Keratinocyte (primary cell): Measurements from ENCODE around the gene TRAPPC6A. TPM values are rescaled to one million over a fixed set of nuclear protein-coding genes. Genes with fewer than 3 reads are reported as not detected.

Source experiments
- DNase-seq: peaks from one replicate; pipeline ENCODE4 v3.0.0-alpha.2; 2011; ENCODE audit warnings: low read depth, missing footprints, low spot score
- FAIRE-seq: peaks from 2 replicates; lab custom pipeline; 2011; peaks lifted over from hg19 to GRCh38; lab: Jason Lieb, UNC
- H2AFZ ChIP-seq: 2 replicates; pipeline ENCODE4 v1.6.0; 2012; ENCODE audit warnings: low read length, control low read depth, inconsistent platforms; ENCODE audit not compliant: control insufficient read depth
- H3K27ac ChIP-seq: 2 replicates; pipeline ENCODE4 v1.5.1; 2011; ENCODE audit warnings: low read length; ENCODE audit not compliant: control insufficient read depth, insufficient read depth
- H3K27me3 ChIP-seq: 3 replicates; pipeline ENCODE4 v1.6.0; 2011; ENCODE audit warnings: low read length; ENCODE audit not compliant: control insufficient read depth, insufficient read depth; ENCODE audit errors: extremely low read depth
- H3K36me3 ChIP-seq, 2 experiments: 2 replicates in 1 of 2; 3 replicates in 1 of 2; pipeline ENCODE4 v1.5.1; 2011; ENCODE audit warnings: low read length in 2 of 2, mild to moderate bottlenecking in 1 of 2; ENCODE audit not compliant: control insufficient read depth in 2 of 2, insufficient read depth in 2 of 2; ENCODE audit errors: extremely low read depth in 1 of 2
- H3K4me1 ChIP-seq: 3 replicates; pipeline ENCODE4 v1.5.1; 2011; ENCODE audit warnings: low read length; ENCODE audit not compliant: control insufficient read depth, insufficient read depth; ENCODE audit errors: extremely low read depth
- H3K4me2 ChIP-seq: 3 replicates; pipeline ENCODE4 v1.6.0; 2011; ENCODE audit warnings: low read depth, low read length; ENCODE audit not compliant: control insufficient read depth, insufficient read depth; ENCODE audit errors: extremely low read depth
- H3K4me3 ChIP-seq, 3 experiments: fragments of 200-600 bp in 1 of 3; sonication (generic) in 1 of 3; 2 replicates in 2 of 3; 3 replicates in 1 of 3; pipeline ENCODE4 v1.5.1; 2011 to 2016; ENCODE audit warnings: low read length in 3 of 3, mild to moderate bottlenecking in 3 of 3, control low read depth in 2 of 3, inconsistent platforms in 1 of 3, low read depth in 1 of 3, mixed read lengths in 1 of 3, mixed run types in 1 of 3, moderate library complexity in 1 of 3; ENCODE audit not compliant: control insufficient read depth in 2 of 3, insufficient read depth in 2 of 3; ENCODE audit errors: extremely low read depth in 1 of 3
- H3K79me2 ChIP-seq: 2 replicates; pipeline ENCODE4 v1.6.0; 2012; ENCODE audit warnings: low read length; ENCODE audit not compliant: control insufficient read depth, insufficient read depth
- H3K9ac ChIP-seq: 3 replicates; pipeline ENCODE4 v1.6.0; 2011; ENCODE audit warnings: low read length; ENCODE audit not compliant: control insufficient read depth, insufficient read depth; ENCODE audit errors: extremely low read depth
- H3K9me1 ChIP-seq: 3 replicates; pipeline ENCODE4 v1.6.0; 2011; ENCODE audit warnings: low read length; ENCODE audit not compliant: control insufficient read depth, insufficient read depth; ENCODE audit errors: extremely low read depth
- H3K9me3 ChIP-seq: 2 replicates; pipeline ENCODE4 v1.5.1; 2012; ENCODE audit warnings: low read depth, low read length; ENCODE audit not compliant: control insufficient read depth
- H4K20me1 ChIP-seq: 3 replicates; pipeline ENCODE4 v1.6.0; 2011; ENCODE audit warnings: low read length; ENCODE audit not compliant: control insufficient read depth, insufficient read depth; ENCODE audit errors: extremely low read depth
- CTCF ChIP-seq, 3 experiments: IDR thresholded peaks in 1 of 3; conservative IDR thresholded peaks in 1 of 3; optimal IDR thresholded peaks in 1 of 3; 2 replicates in 2 of 3; 3 replicates in 1 of 3; pipeline versions ENCODE3 to v1.5.1; 2011; ENCODE audit warnings: low read length in 3 of 3, mild to moderate bottlenecking in 3 of 3, moderate library complexity in 2 of 3, control low read depth in 1 of 3, inconsistent platforms in 1 of 3; ENCODE audit not compliant: insufficient read depth in 2 of 3; ENCODE audit errors: extremely low read depth in 1 of 3
- EZH2 ChIP-seq: IDR thresholded peaks from one replicate; pipeline ENCODE4 v1.6.1; 2012; ENCODE audit warnings: inconsistent platforms, mild to moderate bottlenecking, low read length, moderate library complexity
- dilution Hi-C: fragments of 300-500 bp; cut with MboI; formaldehyde crosslinking; loops from one replicate; pipeline ENCODE4 v1.7.0; 2020; ENCODE audit warnings: low sequenced_read_pairs; ENCODE audit not compliant: extremely low pct_ligation_motif_present
- polyA plus RNA-seq, 5 experiments: library from polyadenylated mRNA; depleted of rRNA in 3 of 5; stranded (reverse) in 3 of 5; stranded (forward) in 1 of 5; unstranded in 1 of 5; fragments of >200 nt; gene quantifications; 1 replicate in 1 of 5; 2 replicates in 3 of 5; 3 replicates in 1 of 5; pipeline versions ENCODE4 v1.2.1 to v1.2.3, GENCODE V29; 2011 to 2012; ENCODE audit warnings: missing spikeins in 2 of 5, low read depth in 1 of 5, low replicate concordance in 1 of 5

The TRAPPC6A gene
- polyA plus RNA-seq, 1 donor (not counting 4 experiments of a cell fraction or from before 2014, with no cell fraction given) = 4.7 TPM

- Histone ChIP-seq H3K9me1 (no peaks in the 10 kb centered on the region), H3K36me3 (no peaks in the 10 kb centered on the region), H3K27me3 (no peaks in the 10 kb centered on the region), H3K9me3 (no peaks in the 10 kb centered on the region), H3K27ac (no peak overlapping the region), H3K4me2 (no peak overlapping the region), H3K79me2 (no peaks in the 10 kb centered on the region), H4K20me1 (no peaks in the 10 kb centered on the region), H3K4me3 (no peak overlapping the region), H2AFZ (no peak overlapping the region), H3K4me1 (peaks cover 9% of the 10 kb centered on the region), H3K9ac (no peak overlapping the region)
- no peak for TF ChIP-seq EZH2
- no peak for TF ChIP-seq CTCF (optimal IDR thresholded peaks at IDR 0.05 in 1 of 3, IDR thresholded peaks at IDR 0.05 in 1 of 3, conservative IDR thresholded peaks at IDR 0.05 in 1 of 3; ENCODE audit: extremely low read depth in 1 of 3, insufficient read depth in 2 of 3, low read length in 3 of 3)
- dilution Hi-C loops = no loop called here
- no peak for DNase-seq
- no peak for FAIRE-seq
Measured at GRCh38 chr19:45218911-45219743, 41.1 kb upstream of the TRAPPC6A start.

GRCh38 chr19:45218426-45218825 is 40.4 kb upstream of the TRAPPC6A start:
- H3K9me3 ChIP-seq = no peaks in the 10 kb centered on the region
- no peak for FAIRE-seq
- no peak overlapping the region for H3K9ac ChIP-seq
- peaks cover 9% of the 10 kb centered on the region for H3K4me1 ChIP-seq
- dilution Hi-C loops = no loop called here
- H4K20me1 ChIP-seq = no peaks in the 10 kb centered on the region
- H2AFZ ChIP-seq = no peak overlapping the region
- no peak for DNase-seq
- H3K4me2 ChIP-seq = no peak overlapping the region
- TF ChIP-seq EZH2 (no peak), CTCF (optimal IDR thresholded peaks at IDR 0.05 in 1 of 3, IDR thresholded peaks at IDR 0.05 in 1 of 3, conservative IDR thresholded peaks at IDR 0.05 in 1 of 3; ENCODE audit: extremely low read depth in 1 of 3, insufficient read depth in 2 of 3, low read length in 3 of 3) (no peak)
- H3K27ac ChIP-seq = no peak overlapping the region
- H3K4me3 ChIP-seq = no peak overlapping the region
- H3K79me2 ChIP-seq = no peaks in the 10 kb centered on the region
- H3K27me3 ChIP-seq = no peaks in the 10 kb centered on the region
- H3K36me3 ChIP-seq = no peaks in the 10 kb centered on the region
- no peaks in the 10 kb centered on the region for H3K9me1 ChIP-seq
